GM23338 (cell line): ENCODE data around the gene MYO7B. TPM values are rescaled to one million over a fixed set of nuclear protein-coding genes. Genes with fewer than 3 reads are reported as not detected.

Experiments
- ATAC-seq: fragments of 200-7000 bp; cut with Tn5 transposase; 3 replicates; pipeline ENCODE4 v1.9.1; 2020
- DNase-seq: peaks from one replicate; pipeline ENCODE4 v3.0.0-alpha.2; 2015; ENCODE audit warnings: low spot score
- H2AFZ ChIP-seq: fragments of 200-600 bp; sonication (generic); 2 replicates; pipeline ENCODE4 v1.8.0; 2016; ENCODE audit warnings: antibody characterized with exemption, mild to moderate bottlenecking, moderate library complexity
- H3F3A ChIP-seq: fragments of 200-600 bp; sonication (generic); replicated peaks from 2 replicates; pipeline ENCODE4 v1.8.0; 2017; ENCODE audit warnings: antibody characterized with exemption, mixed run types, low read depth
- H3K27ac ChIP-seq: fragments of 200-600 bp; sonication (generic); 2 replicates; pipeline ENCODE4 v1.6.1; 2016; ENCODE audit warnings: low read depth
- H3K27me3 ChIP-seq: fragments of 200-600 bp; sonication (generic); 2 replicates; pipeline ENCODE4 v1.8.0; 2016; ENCODE audit warnings: mild to moderate bottlenecking, mixed run types, moderate library complexity; ENCODE audit not compliant: insufficient read depth
- H3K36me3 ChIP-seq: fragments of 200-600 bp; sonication (generic); 2 replicates; pipeline ENCODE4 v1.8.0; 2016; ENCODE audit warnings: mild to moderate bottlenecking; ENCODE audit not compliant: insufficient read depth
- H3K4me1 ChIP-seq: fragments of 200-600 bp; sonication (generic); 2 replicates; pipeline ENCODE4 v1.8.0; 2016; ENCODE audit warnings: mild to moderate bottlenecking, moderate library complexity; ENCODE audit not compliant: insufficient read depth
- H3K4me2 ChIP-seq: fragments of 200-600 bp; sonication (generic); 2 replicates; pipeline ENCODE4 v1.7.1; 2017; ENCODE audit warnings: mixed run types
- H3K4me3 ChIP-seq: fragments of 200-600 bp; sonication (generic); 2 replicates; pipeline ENCODE4 v1.6.1; 2016; ENCODE audit warnings: mixed run types
- H3K79me2 ChIP-seq: fragments of 200-600 bp; sonication (generic); replicated peaks from 2 replicates; pipeline ENCODE4 v1.8.0; 2017; ENCODE audit warnings: mild to moderate bottlenecking; ENCODE audit not compliant: insufficient read depth
- H3K9me2 ChIP-seq: fragments of 200-600 bp; sonication (generic); 2 replicates; pipeline ENCODE4 v1.8.0; 2017; ENCODE audit not compliant: insufficient read depth
- H4K20me1 ChIP-seq: fragments of 200-600 bp; sonication (generic); replicated peaks from 2 replicates; pipeline ENCODE4 v1.8.0; 2017; ENCODE audit warnings: mild to moderate bottlenecking; ENCODE audit not compliant: insufficient read depth
- H3K27ac Mint-ChIP-seq: 2 replicates; pipeline ENCODE4 v1.8.0; 2020; ENCODE audit warnings: inconsistent platforms, mild to moderate bottlenecking, moderate library complexity, mixed read lengths
- H3K27me3 Mint-ChIP-seq: 3 replicates; pipeline ENCODE4 v1.8.0; 2022; ENCODE audit warnings: low read depth, mild to moderate bottlenecking, moderate library complexity, mixed read lengths, inconsistent platforms; ENCODE audit not compliant: insufficient read depth, poor library complexity
- H3K36me3 Mint-ChIP-seq: 3 replicates; pipeline ENCODE4 v1.8.0; 2021; ENCODE audit warnings: low read depth, mild to moderate bottlenecking, inconsistent platforms, moderate library complexity, mixed read lengths
- H3K4me1 Mint-ChIP-seq: 3 replicates; pipeline ENCODE4 v1.8.0; 2020; ENCODE audit warnings: mild to moderate bottlenecking, inconsistent platforms, mixed read lengths
- H3K4me3 Mint-ChIP-seq: 3 replicates; pipeline ENCODE4 v1.8.0; 2021; ENCODE audit warnings: moderate library complexity, mild to moderate bottlenecking, inconsistent platforms, mixed read lengths
- H3K9me3 Mint-ChIP-seq: 3 replicates; pipeline ENCODE4 v1.8.0; 2020; ENCODE audit warnings: moderate library complexity, mild to moderate bottlenecking, inconsistent platforms, mixed read lengths
- CREB1 ChIP-seq: fragments of 250-450 bp; sonication (Bioruptor Pico); IDR thresholded peaks from 2 replicates; pipeline ENCODE4 v1.5.0; 2020; ENCODE audit warnings: low read depth, mild to moderate bottlenecking, moderate library complexity
- NANOG ChIP-seq: IDR thresholded peaks from 2 replicates; pipeline ENCODE4 v1.6.1; 2016; ENCODE audit warnings: antibody characterized with exemption, borderline replicate concordance
- REST ChIP-seq: IDR thresholded peaks from one replicate; pipeline ENCODE4 v1.6.1; 2018; ENCODE audit warnings: antibody characterized with exemption; ENCODE audit not compliant: unreplicated experiment
- ZNF114 ChIP-seq: fragments of 250-450 bp; sonication (Bioruptor Pico); IDR thresholded peaks from 2 replicates; pipeline ENCODE4 v1.5.0; 2020; ENCODE audit warnings: mild to moderate bottlenecking, moderate library complexity
- polyA plus RNA-seq: library from polyadenylated mRNA; unstranded; fragments of >200 nt; fragmentation: Nextera tagmentation; extraction: Ambion mirVana; gene quantifications from 2 replicates; pipeline ENCODE4 v1.2.1, GENCODE V29; 2016
- total RNA-seq: library from RNA; depleted of rRNA; stranded (reverse); fragments of >200 nt; shearing (Covaris generic); gene quantifications from 2 replicates; pipeline ENCODE4 v1.2.3, GENCODE V29; 2014
- TF ChIP-seq, protein P1 (sequence below): IDR thresholded peaks from 2 replicates; pipeline ENCODE4 v1.6.1; 2016; ENCODE audit warnings: antibody characterized with exemption

Gene MYO7B
- total and polyA plus RNA-seq, 2 experiments from 2014 or later, result not detected

DNA sequence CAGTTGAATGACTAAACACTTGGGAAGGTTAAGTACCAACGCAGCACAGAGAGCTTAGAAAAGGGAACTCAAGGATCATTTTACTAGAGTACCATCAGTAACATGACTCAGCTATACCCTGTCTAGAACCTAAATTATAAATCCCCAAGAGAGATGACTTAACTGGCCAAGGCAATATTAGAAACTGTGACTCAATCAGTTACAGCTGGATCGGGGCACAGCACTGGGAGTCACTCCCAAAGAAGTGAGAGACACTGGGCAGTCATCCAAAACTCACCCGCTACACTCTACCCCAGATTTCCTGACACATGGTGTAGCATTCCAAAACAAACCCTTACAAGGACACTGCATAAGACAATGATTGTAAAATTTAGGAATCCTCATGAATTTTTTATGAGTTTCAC lies 26.9 kb upstream of the MYO7B start:
- peak overlapping the region; percentile 55; the same call in 1 of the 2 replicates for H3K27ac ChIP-seq
- no peak overlapping the region for H3K4me2 ChIP-seq
- ATAC-seq, result no peak

DNA sequence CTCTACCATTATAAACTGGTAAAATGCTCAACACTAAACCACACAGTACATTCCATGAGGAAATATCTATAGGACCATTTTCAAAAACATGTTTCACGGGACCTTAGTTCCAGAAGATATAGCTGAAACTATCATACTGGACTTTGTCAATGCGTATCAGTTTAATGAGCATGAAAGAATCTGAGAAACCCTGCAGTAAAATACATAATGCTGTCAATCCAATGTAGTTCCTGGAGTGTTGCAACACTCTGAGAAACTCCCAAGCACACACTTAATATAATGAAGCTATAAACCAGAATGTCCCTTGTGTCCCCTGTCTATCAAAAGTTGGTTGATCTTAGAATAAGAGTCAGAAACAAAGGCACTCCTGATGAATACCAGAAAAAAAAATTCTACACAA lies 25.4 kb upstream of the MYO7B start:
- Mint-ChIP-seq H3K4me1 (peaks cover 26% of the 10 kb centered on the region), H3K4me3 (no peak overlapping the region), H3K27ac (no peak overlapping the region), H3K36me3 (peaks cover 13% of the 10 kb centered on the region), H3K9me3 (no peaks in the 10 kb centered on the region; the same call in 2 of the 3 replicates), H3K27me3 (peaks cover 4% of the 10 kb centered on the region)
- no peaks in the 10 kb centered on the region for H3F3A ChIP-seq
- H3K27me3 ChIP-seq, result no peaks in the 10 kb centered on the region
- H3K79me2 ChIP-seq, result peaks cover 100% of the 10 kb centered on the region
- H3K9me2 ChIP-seq, result no peaks in the 10 kb centered on the region
- peaks cover 9% of the 10 kb centered on the region for H3K36me3 ChIP-seq
- H3K4me1 ChIP-seq, result peaks cover 28% of the 10 kb centered on the region
- H2AFZ ChIP-seq, result no peak overlapping the region
- TF ChIP-seq ZNF114 (CRISPR knock-in tag) (no peak), NANOG (no peak), CREB1 (CRISPR knock-in tag) (no peak)
- TF ChIP-seq, protein P1, sequence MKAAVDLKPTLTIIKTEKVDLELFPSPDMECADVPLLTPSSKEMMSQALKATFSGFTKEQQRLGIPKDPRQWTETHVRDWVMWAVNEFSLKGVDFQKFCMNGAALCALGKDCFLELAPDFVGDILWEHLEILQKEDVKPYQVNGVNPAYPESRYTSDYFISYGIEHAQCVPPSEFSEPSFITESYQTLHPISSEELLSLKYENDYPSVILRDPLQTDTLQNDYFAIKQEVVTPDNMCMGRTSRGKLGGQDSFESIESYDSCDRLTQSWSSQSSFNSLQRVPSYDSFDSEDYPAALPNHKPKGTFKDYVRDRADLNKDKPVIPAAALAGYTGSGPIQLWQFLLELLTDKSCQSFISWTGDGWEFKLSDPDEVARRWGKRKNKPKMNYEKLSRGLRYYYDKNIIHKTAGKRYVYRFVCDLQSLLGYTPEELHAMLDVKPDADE, result no peak
- DNase-seq (no peak), ATAC-seq (no peak)
- H3K27ac ChIP-seq, result no peak overlapping the region; the same call in 1 of the 2 replicates
- H3K4me2 ChIP-seq, result no peak overlapping the region
- no peak overlapping the region for H3K4me3 ChIP-seq
- peaks cover 84% of the 10 kb centered on the region for H4K20me1 ChIP-seq

More for the DNA sequence above, 26.9 kb upstream of the MYO7B start:
- Histone ChIP-seq H2AFZ (no peak overlapping the region), H3K4me3 (no peak overlapping the region), H3K4me1 (peaks cover 14% of the 10 kb centered on the region; the same call in 1 of the 2 replicates), H3K9me2 (no peaks in the 10 kb centered on the region), H4K20me1 (peaks cover 79% of the 10 kb centered on the region), H3K36me3 (peaks cover 20% of the 10 kb centered on the region), H3K79me2 (peaks cover 86% of the 10 kb centered on the region), H3F3A (no peaks in the 10 kb centered on the region), H3K27me3 (no peaks in the 10 kb centered on the region)
- no peaks in the 10 kb centered on the region for H3K27me3 Mint-ChIP-seq
- peaks cover 12% of the 10 kb centered on the region for H3K4me1 Mint-ChIP-seq
- peaks cover 22% of the 10 kb centered on the region for H3K36me3 Mint-ChIP-seq
- TF ChIP-seq REST, result no peak
- H3K27ac Mint-ChIP-seq, result peak overlapping the region; percentile 68
- H3K9me3 Mint-ChIP-seq, result no peaks in the 10 kb centered on the region; the same call in 2 of the 3 replicates
- DNase-seq, result no peak
- no peak overlapping the region for H3K4me3 Mint-ChIP-seq
